MM.1S (cell line): ENCODE measurements around the gene FBXW5.

Experiments
- DNase-seq: peaks from one replicate; pipeline ENCODE4 v3.0.0-alpha.2; 2015
- H2AFZ ChIP-seq: fragments of 300-600 bp; sonication (generic); 2 replicates; pipeline ENCODE4 v1.6.0; 2016; ENCODE audit warnings: antibody characterized with exemption, low read length
- H3F3A ChIP-seq: fragments of 300-600 bp; sonication (generic); 2 replicates; pipeline ENCODE4 v1.6.1; 2016; ENCODE audit warnings: mild to moderate bottlenecking, antibody characterized with exemption, low read length, moderate library complexity, mixed read lengths; ENCODE audit not compliant: insufficient read depth
- H3K27ac ChIP-seq: fragments of 300-600 bp; sonication (generic); 2 replicates; pipeline ENCODE4 v1.5.1; 2016; ENCODE audit warnings: mild to moderate bottlenecking, low read length
- H3K27me3 ChIP-seq: fragments of 300-600 bp; sonication (generic); replicated peaks from 2 replicates; pipeline ENCODE4 v1.6.0; 2016; ENCODE audit warnings: low read length; ENCODE audit not compliant: insufficient read depth
- H3K36me3 ChIP-seq: fragments of 300-600 bp; sonication (generic); replicated peaks from 2 replicates; pipeline ENCODE4 v1.6.1; 2016; ENCODE audit warnings: mild to moderate bottlenecking, low read length, mixed read lengths; ENCODE audit not compliant: insufficient read depth
- H3K4me1 ChIP-seq: fragments of 300-600 bp; sonication (generic); 2 replicates; pipeline ENCODE4 v1.6.1; 2016; ENCODE audit warnings: low read length, mixed read lengths
- H3K4me2 ChIP-seq: fragments of 300-600 bp; sonication (generic); 2 replicates; pipeline ENCODE4 v1.6.0; 2016; ENCODE audit warnings: low read depth, low read length
- H3K4me3 ChIP-seq: fragments of 300-600 bp; sonication (generic); 2 replicates; pipeline ENCODE4 v1.5.1; 2016; ENCODE audit warnings: low read length, mixed read lengths
- H3K79me2 ChIP-seq: fragments of 300-600 bp; sonication (generic); 2 replicates; pipeline ENCODE4 v1.6.1; 2016; ENCODE audit warnings: mixed run types, low read length, mixed read lengths
- H3K9ac ChIP-seq: fragments of 300-600 bp; sonication (generic); 2 replicates; pipeline ENCODE4 v1.6.1; 2016; ENCODE audit warnings: low read length, mixed read lengths
- H3K9me2 ChIP-seq: fragments of 300-600 bp; sonication (generic); replicated peaks from 2 replicates; pipeline ENCODE4 v1.6.1; 2016; ENCODE audit warnings: mild to moderate bottlenecking, low read length, mixed read lengths; ENCODE audit not compliant: insufficient read depth
- H3K9me3 ChIP-seq: fragments of 300-600 bp; sonication (generic); replicated peaks from 2 replicates; pipeline ENCODE4 v1.6.1; 2016; ENCODE audit warnings: mild to moderate bottlenecking, low read length, mixed read lengths; ENCODE audit not compliant: insufficient read depth
- H4K20me1 ChIP-seq: fragments of 300-600 bp; sonication (generic); 2 replicates; pipeline ENCODE4 v1.6.1; 2016; ENCODE audit warnings: mild to moderate bottlenecking, low read length, moderate library complexity, mixed read lengths; ENCODE audit not compliant: insufficient read depth
- CTCF ChIP-seq: fragments of 300-600 bp; sonication (generic); IDR thresholded peaks from 2 replicates; pipeline ENCODE4 v1.5.1; 2016; ENCODE audit warnings: antibody characterized with exemption, low read length, mixed read lengths
- EZH2 ChIP-seq: fragments of 300-600 bp; sonication (generic); optimal IDR thresholded peaks from 2 replicates; pipeline ENCODE3; 2017; ENCODE audit warnings: low read depth, mild to moderate bottlenecking, antibody characterized with exemption, low read length, mixed read lengths
- EZH2phosphoT487 ChIP-seq: fragments of 300-600 bp; sonication (generic); IDR thresholded peaks from 2 replicates; pipeline ENCODE4 v1.6.1; 2018; ENCODE audit warnings: antibody characterized with exemption, low read length

Gene FBXW5

DNA sequence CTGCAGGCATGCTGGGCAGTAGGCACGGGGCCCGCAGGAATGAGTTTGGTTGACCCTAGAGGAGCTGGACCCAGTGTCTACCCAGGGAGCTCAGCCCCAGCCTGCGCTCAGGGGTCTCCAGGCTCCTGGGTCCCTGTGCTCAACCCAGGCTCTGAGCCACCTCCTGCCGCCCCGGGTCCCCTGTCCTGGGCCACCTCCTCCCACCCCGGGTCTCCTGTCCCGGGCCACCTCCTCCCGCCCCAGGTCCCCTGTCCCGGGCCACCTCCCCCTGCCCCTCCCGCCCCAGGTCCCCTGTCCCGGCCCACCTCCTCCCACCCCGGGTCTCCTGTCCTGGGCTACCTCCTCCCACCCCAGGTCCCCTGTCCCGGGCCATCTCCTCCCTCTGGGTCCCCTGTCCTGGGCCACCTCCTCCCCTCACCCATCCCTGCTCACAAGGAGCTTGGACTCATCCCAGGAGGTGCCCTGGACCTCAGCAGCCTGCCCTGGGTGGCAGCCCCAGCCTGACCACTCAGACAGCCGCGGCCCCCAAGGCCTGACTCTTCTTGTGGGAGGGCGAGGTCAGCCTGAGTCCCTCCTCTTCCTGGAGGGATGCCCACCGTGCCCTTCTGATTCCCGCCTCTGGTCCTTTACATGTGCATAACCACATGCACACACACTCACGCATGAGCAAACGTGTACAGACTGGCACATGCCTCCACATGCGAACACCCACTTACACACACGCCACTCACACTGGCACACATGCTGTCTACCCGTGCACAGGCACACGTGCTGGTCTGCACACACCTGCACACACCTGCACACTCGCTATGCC lies 9.9 kb upstream of the FBXW5 start:
- H3K9me2 ChIP-seq, result no peaks in the 10 kb centered on the region
- H3K36me3 ChIP-seq, result no peaks in the 10 kb centered on the region
- no peak overlapping the region for H3K4me3 ChIP-seq
- no peak overlapping the region for H3K4me2 ChIP-seq
- H4K20me1 ChIP-seq, result no peaks in the 10 kb centered on the region
- H3K9me3 ChIP-seq, result no peaks in the 10 kb centered on the region
- H2AFZ ChIP-seq, result no peak overlapping the region
- no peak overlapping the region for H3K9ac ChIP-seq
- peaks cover 59% of the 10 kb centered on the region for H3K27me3 ChIP-seq
- no peaks in the 10 kb centered on the region for H3K79me2 ChIP-seq
- H3F3A ChIP-seq, result no peaks in the 10 kb centered on the region
- no peak for DNase-seq
- no peak overlapping the region for H3K27ac ChIP-seq
- H3K4me1 ChIP-seq, result peaks cover 6% of the 10 kb centered on the region; the same call in 1 of the 2 replicates
- TF ChIP-seq EZH2 (no peak), CTCF (no peak), EZH2phosphoT487 (no peak)

DNA sequence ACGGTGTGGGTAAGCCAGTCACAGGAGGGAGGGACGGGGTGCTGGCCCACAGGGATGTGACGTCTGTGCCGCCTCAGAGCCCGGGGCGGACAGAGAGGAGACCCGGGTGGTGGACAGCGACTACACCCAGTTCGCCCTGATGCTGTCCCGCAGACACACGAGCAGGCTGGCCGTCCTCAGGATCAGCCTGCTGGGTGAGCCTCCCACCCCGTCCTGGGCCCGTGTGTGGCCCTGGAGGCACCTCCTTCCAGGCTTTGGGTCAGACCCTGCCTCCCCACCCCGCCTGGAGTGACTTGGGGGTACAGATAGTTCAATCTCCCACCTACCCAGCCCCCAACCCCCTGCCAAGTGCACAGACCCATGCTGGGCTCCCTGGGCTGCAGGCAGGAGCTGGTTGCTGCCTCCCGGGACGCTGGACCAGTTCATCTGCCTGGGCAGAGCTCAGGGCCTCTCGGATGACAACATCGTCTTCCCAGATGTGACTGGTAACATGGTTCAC lies 9.3 kb upstream of the FBXW5 start:
- no peaks in the 10 kb centered on the region for H3K9me3 ChIP-seq
- no peak overlapping the region for H3K9ac ChIP-seq
- H3K27ac ChIP-seq, result no peak overlapping the region
- peaks cover 6% of the 10 kb centered on the region; the same call in 1 of the 2 replicates for H3K4me1 ChIP-seq
- H3K79me2 ChIP-seq, result no peaks in the 10 kb centered on the region
- H3K27me3 ChIP-seq, result peaks cover 53% of the 10 kb centered on the region
- H3K4me2 ChIP-seq, result no peak overlapping the region
- H2AFZ ChIP-seq, result no peak overlapping the region
- H3K9me2 ChIP-seq, result no peaks in the 10 kb centered on the region
- no peak for DNase-seq
- H3K36me3 ChIP-seq, result no peaks in the 10 kb centered on the region
- TF ChIP-seq CTCF (no peak), EZH2phosphoT487 (no peak), EZH2 (no peak)
- H4K20me1 ChIP-seq, result no peaks in the 10 kb centered on the region
- H3K4me3 ChIP-seq, result no peak overlapping the region
- no peaks in the 10 kb centered on the region for H3F3A ChIP-seq

- Histone ChIP-seq H3K9me3 (no peaks in the 10 kb centered on the region), H3K9ac (no peak overlapping the region), H3K36me3 (no peaks in the 10 kb centered on the region), H3K9me2 (no peaks in the 10 kb centered on the region), H3K27me3 (peaks cover 46% of the 10 kb centered on the region), H3K4me1 (peaks cover 6% of the 10 kb centered on the region; the same call in 1 of the 2 replicates), H3K79me2 (no peaks in the 10 kb centered on the region), H3K4me3 (no peak overlapping the region), H3K27ac (no peak overlapping the region), H3F3A (no peaks in the 10 kb centered on the region), H2AFZ (no peak overlapping the region), H3K4me2 (no peak overlapping the region), H4K20me1 (no peaks in the 10 kb centered on the region)
- DNase-seq, result no peak
- TF ChIP-seq EZH2phosphoT487 (no peak), EZH2 (no peak), CTCF (no peak)
Measured at GRCh38 chr9:136952876-136953770, 8.6 kb upstream of the FBXW5 start.
